Omental fat pad (tissue), 4 donors: ENCODE data around the gene NCAM1. TPM values are rescaled to one million over a fixed set of nuclear protein-coding genes. Genes with fewer than 3 reads are reported as not detected.

Experiments
- ATAC-seq: fragments of 150-250 bp; one replicate; pipeline ENCODE4 v1.9.1; 2016; ENCODE audit warnings: mild to moderate bottlenecking, moderate library complexity; ENCODE audit not compliant: low FRiP score
- DNase-seq: peaks from one replicate; pipeline ENCODE4 v3.0.0-alpha.2; 2019; ENCODE audit warnings: low spot score
- CTCF ChIP-seq, 3 donors: fragments of 450-650 bp; IDR thresholded peaks; one replicate each; pipeline ENCODE4 v1.5.1; 2016 to 2017; ENCODE audit warnings: antibody characterized with exemption in 3 of 3, mild to moderate bottlenecking in 3 of 3, moderate library complexity in 2 of 3
- total RNA-seq, 4 donors: library from RNA; depleted of rRNA; stranded (reverse); fragments of >200 nt; gene quantifications; one replicate each; pipeline ENCODE4 v1.1.0, GENCODE V29; 2016

NCAM1 gene
- total RNA-seq, 4 donors from 2014 or later: 3.8 to 10.9 (median 7.9) TPM

- ATAC-seq (peak; percentile 78), DNase-seq (peak; percentile 49)
- TF ChIP-seq CTCF (IDR thresholded peaks at IDR 0.05): peak in 2 of 3 donors; percentile 34 to 42
Observed at GRCh38 chr11:113305440-113306336, 344.5 kb downstream of the NCAM1 start.

- ATAC-seq: no peak
- no peak for TF ChIP-seq CTCF (IDR thresholded peaks at IDR 0.05)
- DNase-seq: no peak
Observed at GRCh38 chr11:113308601-113309000, 347.4 kb downstream of the NCAM1 start.

- no peak for TF ChIP-seq CTCF (IDR thresholded peaks at IDR 0.05)
- ATAC-seq: no peak
- DNase-seq: no peak
Observed at GRCh38 chr11:113311536-113311935, 350.3 kb downstream of the NCAM1 start.

GRCh38 chr11:113313601-113314000, 352.4 kb downstream of the NCAM1 start:
- DNase-seq (no peak), ATAC-seq (no peak)
- TF ChIP-seq CTCF (IDR thresholded peaks at IDR 0.05): no peak

GRCh38 chr11:113314065-113314388, 352.8 kb downstream of the NCAM1 start:
- TF ChIP-seq CTCF (IDR thresholded peaks at IDR 0.05): no peak
- ATAC-seq (no peak), DNase-seq (no peak)

- no peak for TF ChIP-seq CTCF (IDR thresholded peaks at IDR 0.05)
- DNase-seq: peak; percentile 85
- peak; percentile 99 for ATAC-seq
Observed at GRCh38 chr11:113314389-113315301, 353.4 kb downstream of the NCAM1 start, which contains the start of gene TTC12. TTC12 (plus strand) TSS chr11:113314583; CDS start chr11:113316258, 1,675 bp downstream.
